GM12878 (cell line): ENCODE results near the gene XRCC2. TPM values are rescaled to one million over a fixed set of nuclear protein-coding genes. Genes with fewer than 3 reads are reported as not detected.

Experiments used
- ATAC-seq: fragments of 200-7000 bp; cut with Tn5 transposase; 3 replicates; pipeline ENCODE4 v1.9.1; 2020; ENCODE audit warnings: mild to moderate bottlenecking, moderate library complexity
- BruUV-seq: library from RNA; stranded (reverse); fragments of 400-500 nt; replicated peaks from 2 replicates; lab custom pipeline; 2021; lab: Mats Ljungman, UMichigan
- CTCF ChIA-PET: fragments of 300-600 bp; sonication (Branson Sonifier 250); formaldehyde crosslinking; extraction: SDS; loops from one replicate; lab custom pipeline; 2021; ENCODE audit warnings: inconsistent platforms; lab: Yijun Ruan, JAX
- POLR2A ChIA-PET: fragments of 350-600 bp; formaldehyde crosslinking; extraction: SDS; loops from one replicate; lab custom pipeline; 2021; ENCODE audit warnings: inconsistent platforms; lab: Charles Lee
- RAD21 ChIA-PET: fragments of 300-600 bp; sonication (Branson Sonifier 250); formaldehyde crosslinking; loops from one replicate; lab custom pipeline; 2023; ENCODE audit warnings: antibody characterized with exemption; ENCODE audit not compliant: unreplicated experiment; lab: Charles Lee
- SMC1A ChIA-PET: fragments of 300-600 bp; sonication (Branson Sonifier 250); formaldehyde crosslinking; loops from one replicate; lab custom pipeline; 2023; ENCODE audit not compliant: unreplicated experiment, uncharacterized antibody; lab: Charles Lee
- DNase-seq: peaks from one replicate; pipeline ENCODE4 v3.0.0-alpha.2; 2011; ENCODE audit warnings: low read depth, low spot score
- FAIRE-seq: peaks from 3 replicates; lab custom pipeline; 2011; peaks lifted over from hg19 to GRCh38; lab: Jason Lieb, UNC
- H2AFZ ChIP-seq: 2 replicates; pipeline ENCODE4 v1.6.0; 2011; ENCODE audit warnings: low read depth, low read length, control low read depth; ENCODE audit not compliant: control insufficient read depth
- H3K27ac ChIP-seq: 2 replicates; pipeline ENCODE4 v1.5.1; 2011; ENCODE audit warnings: control low read depth; ENCODE audit not compliant: control insufficient read depth, insufficient read depth
- H3K27me3 ChIP-seq, 2 experiments: replicated peaks in 1 of 2; 2 replicates each; pipeline versions ENCODE4 v1.6.0 to v1.6.1; 2011; ENCODE audit warnings: low read length in 1 of 2; ENCODE audit not compliant: control insufficient read depth in 2 of 2, insufficient read depth in 2 of 2
- H3K36me3 ChIP-seq, 2 experiments: 2 replicates each; pipeline ENCODE4 v1.5.1; 2011; ENCODE audit warnings: low read length in 1 of 2; ENCODE audit not compliant: control insufficient read depth in 2 of 2, insufficient read depth in 2 of 2
- H3K4me1 ChIP-seq: 2 replicates; pipeline ENCODE4 v1.6.1; 2011; ENCODE audit warnings: mild to moderate bottlenecking, low read length, moderate library complexity, mixed read lengths; ENCODE audit not compliant: control insufficient read depth, insufficient read depth
- H3K4me2 ChIP-seq: 2 replicates; pipeline ENCODE4 v1.6.0; 2011; ENCODE audit warnings: control low read depth; ENCODE audit not compliant: control insufficient read depth, insufficient read depth
- H3K4me3 ChIP-seq: fragments of 200-600 bp; sonication (generic); 2 replicates; pipeline ENCODE4 v1.5.1; 2016
- H3K79me2 ChIP-seq: 2 replicates; pipeline ENCODE4 v1.6.0; 2011; ENCODE audit warnings: low read length; ENCODE audit not compliant: control insufficient read depth, insufficient read depth
- H3K9ac ChIP-seq: 2 replicates; pipeline ENCODE4 v1.8.0; 2011; ENCODE audit warnings: low read length, control low read depth, mixed read lengths; ENCODE audit not compliant: control insufficient read depth, insufficient read depth
- H3K9me3 ChIP-seq: replicated peaks from 3 replicates; pipeline ENCODE4 v1.5.1; 2011; ENCODE audit warnings: mild to moderate bottlenecking, low read length; ENCODE audit not compliant: control insufficient read depth, insufficient read depth
- H4K20me1 ChIP-seq: 2 replicates; pipeline ENCODE4 v1.6.0; 2011; ENCODE audit not compliant: control insufficient read depth, insufficient read depth
- ATF2 ChIP-seq: IDR thresholded peaks from 2 replicates; pipeline ENCODE4 v1.6.1; 2012; ENCODE audit warnings: low read length, inconsistent platforms
- BHLHE40 ChIP-seq, 2 experiments: fragments of 450-650 bp in 1 of 2; IDR thresholded peaks; 2 replicates each; pipeline ENCODE4 v1.6.1; 2011 to 2017; ENCODE audit warnings: low read depth in 2 of 2, borderline replicate concordance in 1 of 2, improper control_type of control experiment in 1 of 2, low read length in 1 of 2, mild to moderate bottlenecking in 1 of 2
- HCFC1 ChIP-seq: fragments of 150-350 bp; IDR thresholded peaks from 2 replicates; pipeline ENCODE4 v1.6.1; 2014; ENCODE audit warnings: low read length
- LARP7 ChIP-seq: fragments of 450-650 bp; IDR thresholded peaks from 2 replicates; pipeline ENCODE4 v1.6.1; 2017; ENCODE audit warnings: mild to moderate bottlenecking
- RAD51 ChIP-seq: fragments of 450-650 bp; IDR thresholded peaks from 2 replicates; pipeline ENCODE4 v1.6.1; 2016; ENCODE audit warnings: moderate library complexity, mild to moderate bottlenecking, inconsistent platforms
- RCOR1 ChIP-seq: conservative IDR thresholded peaks from 2 replicates; pipeline ENCODE4 v1.6.1; 2012; ENCODE audit warnings: low read depth, low read length, improper control_type of control experiment
- RELB ChIP-seq: fragments of 450-650 bp; IDR thresholded peaks from 2 replicates; pipeline ENCODE4 v1.6.1; 2017; ENCODE audit warnings: low read depth, mild to moderate bottlenecking, moderate library complexity
- SPI1 ChIP-seq: IDR thresholded peaks from 2 replicates; pipeline ENCODE4 v1.6.1; 2011; ENCODE audit warnings: low read depth, mild to moderate bottlenecking, low read length, moderate library complexity, borderline replicate concordance; ENCODE audit not compliant: insufficient read depth
- WGBS: methylation state at CpG from one replicate; pipeline ENCODE4 v1.1.6; 2016; ENCODE audit warnings: low lambda C conversion rate; ENCODE audit not compliant: insufficient replicate concordance, insufficient coverage; ENCODE audit errors: missing lambda C conversion rate; 5-methylcytosine and 5-hydroxymethylcytosine counted together
- in situ Hi-C: fragments of 300-500 bp; cut with MboI; formaldehyde crosslinking; loops from 9 replicates; pipeline ENCODE4 v1.14.3; 2018; ENCODE audit warnings: mixed read lengths
- intact Hi-C: fragments of 100-400 bp; cut with micrococcal nuclease; formaldehyde crosslinking; loops from one replicate; pipeline ENCODE4 v1.14.2; 2022; ENCODE audit not compliant: unreplicated experiment
- polyA plus RNA-seq, 11 experiments: library from polyadenylated mRNA; depleted of rRNA in 4 of 11; unstranded in 6 of 11; stranded (reverse) in 5 of 11; fragments of >200 nt; fragmentation: Nextera tagmentation in 4 of 11; fragmentation: Illumina TruSeq in 1 of 11; extraction: Ambion mirVana in 4 of 11; extraction: Trizol in 1 of 11; gene quantifications; 1 replicate in 1 of 11; 2 replicates in 10 of 11; pipeline versions ENCODE4 v1.2.1 to v1.2.3, GENCODE V29; 2011 to 2016; ENCODE audit warnings: inconsistent platforms in 2 of 11, missing spikeins in 2 of 11, low read depth in 1 of 11
- total RNA-seq, 4 experiments: library from RNA; depleted of rRNA in 3 of 4; stranded (reverse); fragments of >200 nt in 3 of 4; fragmentation: Illumina TruSeq in 1 of 4; extraction: Trizol in 1 of 4; gene quantifications; 2 replicates each; pipeline versions ENCODE4 v1.2.1 to v1.2.3, GENCODE V29; 2013 to 2021
- TF ChIP-seq, protein P1 (sequence below): fragments of 450-650 bp; IDR thresholded peaks from 2 replicates; pipeline ENCODE4 v1.6.1; 2017; ENCODE audit warnings: mild to moderate bottlenecking, moderate library complexity

XRCC2 gene
- total and polyA plus RNA-seq, 10 of the 15 experiments (the other 5 are each of a cell fraction or from before 2014, with no cell fraction given) = 4.8 to 21.4 (median 13.9) TPM

GRCh38 chr7:152608208-152608607 lies 67.7 kb downstream of the XRCC2 start:
- POLR2A ChIA-PET = no interaction called here

GRCh38 chr7:152607007-152607406 lies 68.9 kb downstream of the XRCC2 start:
- CTCF ChIA-PET = interaction anchor here (1.0 to 1.7 kb wide), 2 partner anchors 9 to 100 kb away, joined by 4 to 8 read pairs; no protein-coding TSS in a partner anchor
- no peak for ATAC-seq
- BruUV-seq = no TSS peak
- no peak for TF ChIP-seq ATF2
- no peak for TF ChIP-seq RCOR1
- TF ChIP-seq, protein P1, sequence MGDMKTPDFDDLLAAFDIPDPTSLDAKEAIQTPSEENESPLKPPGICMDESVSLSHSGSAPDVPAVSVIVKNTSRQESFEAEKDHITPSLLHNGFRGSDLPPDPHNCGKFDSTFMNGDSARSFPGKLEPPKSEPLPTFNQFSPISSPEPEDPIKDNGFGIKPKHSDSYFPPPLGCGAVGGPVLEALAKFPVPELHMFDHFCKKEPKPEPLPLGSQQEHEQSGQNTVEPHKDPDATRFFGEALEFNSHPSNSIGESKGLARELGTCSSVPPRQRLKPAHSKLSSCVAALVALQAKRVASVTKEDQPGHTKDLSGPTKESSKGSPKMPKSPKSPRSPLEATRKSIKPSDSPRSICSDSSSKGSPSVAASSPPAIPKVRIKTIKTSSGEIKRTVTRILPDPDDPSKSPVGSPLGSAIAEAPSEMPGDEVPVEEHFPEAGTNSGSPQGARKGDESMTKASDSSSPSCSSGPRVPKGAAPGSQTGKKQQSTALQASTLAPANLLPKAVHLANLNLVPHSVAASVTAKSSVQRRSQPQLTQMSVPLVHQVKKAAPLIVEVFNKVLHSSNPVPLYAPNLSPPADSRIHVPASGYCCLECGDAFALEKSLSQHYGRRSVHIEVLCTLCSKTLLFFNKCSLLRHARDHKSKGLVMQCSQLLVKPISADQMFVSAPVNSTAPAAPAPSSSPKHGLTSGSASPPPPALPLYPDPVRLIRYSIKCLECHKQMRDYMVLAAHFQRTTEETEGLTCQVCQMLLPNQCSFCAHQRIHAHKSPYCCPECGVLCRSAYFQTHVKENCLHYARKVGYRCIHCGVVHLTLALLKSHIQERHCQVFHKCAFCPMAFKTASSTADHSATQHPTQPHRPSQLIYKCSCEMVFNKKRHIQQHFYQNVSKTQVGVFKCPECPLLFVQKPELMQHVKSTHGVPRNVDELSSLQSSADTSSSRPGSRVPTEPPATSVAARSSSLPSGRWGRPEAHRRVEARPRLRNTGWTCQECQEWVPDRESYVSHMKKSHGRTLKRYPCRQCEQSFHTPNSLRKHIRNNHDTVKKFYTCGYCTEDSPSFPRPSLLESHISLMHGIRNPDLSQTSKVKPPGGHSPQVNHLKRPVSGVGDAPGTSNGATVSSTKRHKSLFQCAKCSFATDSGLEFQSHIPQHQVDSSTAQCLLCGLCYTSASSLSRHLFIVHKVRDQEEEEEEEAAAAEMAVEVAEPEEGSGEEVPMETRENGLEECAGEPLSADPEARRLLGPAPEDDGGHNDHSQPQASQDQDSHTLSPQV = no peak
- TF ChIP-seq HCFC1 = no peak
- no peak for TF ChIP-seq RAD51
- TF ChIP-seq RELB = no peak

More at GRCh38 chr7:152608208-152608607, 67.7 kb downstream of the XRCC2 start:
- Histone ChIP-seq H2AFZ (no peak overlapping the region), H3K9ac (no peak overlapping the region), H3K4me2 (no peak overlapping the region), H4K20me1 (no peaks in the 10 kb centered on the region), H3K27me3 (no peaks in the 10 kb centered on the region), H3K4me1 (no peaks in the 10 kb centered on the region), H3K79me2 (no peaks in the 10 kb centered on the region), H3K27ac (no peak overlapping the region), H3K36me3 (no peaks in the 10 kb centered on the region), H3K4me3 (no peak overlapping the region), H3K9me3 (no peaks in the 10 kb centered on the region)
- CTCF ChIA-PET = interaction anchor here (1.4 kb wide), 1 partner anchor 99 kb away, joined by 3 read pairs; no protein-coding TSS in a partner anchor
- no peak for FAIRE-seq
- SMC1A ChIA-PET = interaction anchor here (0.8 kb wide), 1 partner anchor 28 kb away, joined by 3 read pairs; no protein-coding TSS in a partner anchor
- DNase-seq = no peak
- RAD21 ChIA-PET = no interaction called here
- no TSS peak for BruUV-seq
- no peak; the same call in 2 of the 3 replicates for ATAC-seq
- in situ Hi-C loops (no loop called here), intact Hi-C loops (no loop called here)
- WGBS = 35% methylated on average over 10 of the region's 10 CpGs
- TF ChIP-seq SPI1 = peak; percentile 56; the same call in 1 of the 2 replicates
- TF ChIP-seq LARP7 = no peak
- TF ChIP-seq BHLHE40 (IDR thresholded peaks at IDR 0.05; ENCODE audit: borderline replicate concordance in 1 of 2, low read depth in 2 of 2, low read length in 1 of 2) = peak in 1 of 2 experiments; percentile 8; a peak in 1 of 4 replicates
- TF ChIP-seq, all 136 proteins: peak for 2

More at GRCh38 chr7:152607007-152607406, 68.9 kb downstream of the XRCC2 start:
- Histone ChIP-seq H3K9ac (no peak overlapping the region), H3K4me2 (no peak overlapping the region), H3K9me3 (no peaks in the 10 kb centered on the region), H3K79me2 (no peaks in the 10 kb centered on the region), H2AFZ (no peak overlapping the region), H3K27me3 (no peaks in the 10 kb centered on the region), H3K27ac (no peak overlapping the region), H4K20me1 (no peaks in the 10 kb centered on the region), H3K4me1 (no peaks in the 10 kb centered on the region), H3K36me3 (no peaks in the 10 kb centered on the region), H3K4me3 (no peak overlapping the region)
- WGBS = 67% methylated on average over 2 of the region's 2 CpGs
- in situ Hi-C loops = no loop called here
- intact Hi-C loops = no loop called here
- ChIA-PET SMC1A (interaction anchor here (0.6 to 1.2 kb wide), 4 partner anchors 12 to 147 kb away, joined by 3 read pairs; no protein-coding TSS in a partner anchor), RAD21 (no interaction called here), POLR2A (interaction anchor here (0.6 kb wide), 1 partner anchor 303 kb away, joined by 3 read pairs; no protein-coding TSS in a partner anchor)
- DNase-seq (no peak), FAIRE-seq (no peak)
